Measurements from ENCODE around the gene ARHGEF11.

DNA sequence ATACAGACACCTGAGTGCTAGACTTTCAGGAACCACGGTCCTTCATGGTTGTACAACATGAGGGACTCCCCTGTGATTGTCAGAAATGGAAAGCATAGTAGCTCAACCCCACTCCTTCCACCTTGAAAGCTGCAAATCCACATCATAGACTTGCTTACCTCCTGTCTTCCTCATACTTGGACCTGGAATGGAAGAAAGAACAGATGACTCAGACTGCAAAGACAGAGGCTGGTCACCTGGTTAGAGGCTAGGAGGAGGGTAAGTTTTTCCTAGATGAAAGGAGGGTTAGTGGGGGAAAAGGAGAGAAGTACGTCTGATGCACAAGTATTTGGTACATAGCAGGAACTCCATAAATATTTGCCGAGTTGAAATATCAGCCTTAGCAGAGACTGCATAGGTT lies 87.9 kb downstream of the ARHGEF11 start:
- TF ChIP-seq, protein P1, sequence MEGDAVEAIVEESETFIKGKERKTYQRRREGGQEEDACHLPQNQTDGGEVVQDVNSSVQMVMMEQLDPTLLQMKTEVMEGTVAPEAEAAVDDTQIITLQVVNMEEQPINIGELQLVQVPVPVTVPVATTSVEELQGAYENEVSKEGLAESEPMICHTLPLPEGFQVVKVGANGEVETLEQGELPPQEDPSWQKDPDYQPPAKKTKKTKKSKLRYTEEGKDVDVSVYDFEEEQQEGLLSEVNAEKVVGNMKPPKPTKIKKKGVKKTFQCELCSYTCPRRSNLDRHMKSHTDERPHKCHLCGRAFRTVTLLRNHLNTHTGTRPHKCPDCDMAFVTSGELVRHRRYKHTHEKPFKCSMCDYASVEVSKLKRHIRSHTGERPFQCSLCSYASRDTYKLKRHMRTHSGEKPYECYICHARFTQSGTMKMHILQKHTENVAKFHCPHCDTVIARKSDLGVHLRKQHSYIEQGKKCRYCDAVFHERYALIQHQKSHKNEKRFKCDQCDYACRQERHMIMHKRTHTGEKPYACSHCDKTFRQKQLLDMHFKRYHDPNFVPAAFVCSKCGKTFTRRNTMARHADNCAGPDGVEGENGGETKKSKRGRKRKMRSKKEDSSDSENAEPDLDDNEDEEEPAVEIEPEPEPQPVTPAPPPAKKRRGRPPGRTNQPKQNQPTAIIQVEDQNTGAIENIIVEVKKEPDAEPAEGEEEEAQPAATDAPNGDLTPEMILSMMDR (conservative IDR thresholded peaks at IDR 0.05; ENCODE audit: low read length): no peak
- no peak for TF ChIP-seq EZH2phosphoT487 (IDR thresholded peaks at IDR 0.05; ENCODE audit: borderline replicate concordance)
